B cell (primary cell): Measurements from ENCODE around the gene IL12RB1.

Experiments used
- CTCF ChIP-seq: fragments of 200-600 bp; IDR thresholded peaks from one replicate; pipeline ENCODE4 v1.8.0; 2022; ENCODE audit warnings: antibody characterized with exemption, mild to moderate bottlenecking
- EZH2 ChIP-seq: IDR thresholded peaks from 2 replicates; pipeline ENCODE4 v1.6.1; 2012; ENCODE audit warnings: borderline replicate concordance, low read depth, mild to moderate bottlenecking, moderate library complexity, low read length; ENCODE audit not compliant: insufficient read depth, poor library complexity, severe bottlenecking

- TF ChIP-seq CTCF (no peak), EZH2 (no peak)
Observed at GRCh38 chr19:18068395-18068794, 18.3 kb downstream of the IL12RB1 start.
